ENCODE data around the gene LPAR3.

LPAR3 gene

GRCh38 chr1:84876353-84876752 is 16.7 kb downstream of the LPAR3 start:
- Histone ChIP-seq H3K27ac (no peak overlapping the region), H3K9me3 (no peaks in the 10 kb centered on the region), H3K36me3 (no peaks in the 10 kb centered on the region), H3K4me3 (ENCODE audit: low read depth in 1 of 2, low read length in 1 of 2) (no peak overlapping the region), H3K4me1 (ENCODE audit: control insufficient read depth in 1 of 2, insufficient read depth in 1 of 2, low read depth in 1 of 2, low read length in 1 of 2) (no peaks in the 10 kb centered on the region), H3K27me3 (peaks cover 17% of the 10 kb centered on the region)
- TF ChIP-seq CTCF (IDR thresholded peaks at IDR 0.05) = no peak

- H3K36me3 ChIP-seq = no peaks in the 10 kb centered on the region
- TF ChIP-seq CTCF (IDR thresholded peaks at IDR 0.05) = no peak
- no peak overlapping the region for H3K4me3 ChIP-seq (ENCODE audit: low read depth in 1 of 2, low read length in 1 of 2)
- H3K9me3 ChIP-seq = no peaks in the 10 kb centered on the region
- H3K27ac ChIP-seq = no peak overlapping the region
- H3K4me1 ChIP-seq (ENCODE audit: control insufficient read depth in 1 of 2, insufficient read depth in 1 of 2, low read depth in 1 of 2, low read length in 1 of 2) = no peaks in the 10 kb centered on the region
- H3K27me3 ChIP-seq = peaks cover 25% of the 10 kb centered on the region
Measured at GRCh38 chr1:84873366-84873765, 19.6 kb downstream of the LPAR3 start.

- TF ChIP-seq CTCF (IDR thresholded peaks at IDR 0.05) = no peak
- Histone ChIP-seq H3K9me3 (no peaks in the 10 kb centered on the region), H3K36me3 (no peaks in the 10 kb centered on the region), H3K27me3 (peaks cover 25% of the 10 kb centered on the region), H3K27ac (no peak overlapping the region), H3K4me1 (ENCODE audit: control insufficient read depth in 1 of 2, insufficient read depth in 1 of 2, low read depth in 1 of 2, low read length in 1 of 2) (no peaks in the 10 kb centered on the region), H3K4me3 (ENCODE audit: low read depth in 1 of 2, low read length in 1 of 2) (no peak overlapping the region)
Measured at GRCh38 chr1:84872696-84873355, 20.2 kb downstream of the LPAR3 start.

- Histone ChIP-seq H3K27me3 (peaks cover 12% of the 10 kb centered on the region), H3K27ac (no peak overlapping the region), H3K4me3 (ENCODE audit: low read depth in 1 of 2, low read length in 1 of 2) (no peak overlapping the region), H3K9me3 (no peaks in the 10 kb centered on the region), H3K4me1 (ENCODE audit: control insufficient read depth in 1 of 2, insufficient read depth in 1 of 2, low read depth in 1 of 2, low read length in 1 of 2) (no peaks in the 10 kb centered on the region), H3K36me3 (no peaks in the 10 kb centered on the region)
- no peak for TF ChIP-seq CTCF (IDR thresholded peaks at IDR 0.05)
Measured at GRCh38 chr1:84871181-84871580, 21.8 kb downstream of the LPAR3 start.

- TF ChIP-seq CTCF (IDR thresholded peaks at IDR 0.05) = no peak
- no peaks in the 10 kb centered on the region for H3K4me1 ChIP-seq (ENCODE audit: control insufficient read depth in 1 of 2, insufficient read depth in 1 of 2, low read depth in 1 of 2, low read length in 1 of 2)
Measured at GRCh38 chr1:84870591-84870990, 22.4 kb downstream of the LPAR3 start.

More at GRCh38 chr1:84870591-84870990, 22.4 kb downstream of the LPAR3 start:
- Histone ChIP-seq H3K27me3 (peaks cover 11% of the 10 kb centered on the region), H3K4me3 (ENCODE audit: low read depth in 1 of 2, low read length in 1 of 2) (no peak overlapping the region), H3K9me3 (no peaks in the 10 kb centered on the region), H3K27ac (no peak overlapping the region), H3K36me3 (no peaks in the 10 kb centered on the region)

All from neutrophil (primary cell).